ENCODE data around the gene POLR3E.

POLR3E gene

DNA sequence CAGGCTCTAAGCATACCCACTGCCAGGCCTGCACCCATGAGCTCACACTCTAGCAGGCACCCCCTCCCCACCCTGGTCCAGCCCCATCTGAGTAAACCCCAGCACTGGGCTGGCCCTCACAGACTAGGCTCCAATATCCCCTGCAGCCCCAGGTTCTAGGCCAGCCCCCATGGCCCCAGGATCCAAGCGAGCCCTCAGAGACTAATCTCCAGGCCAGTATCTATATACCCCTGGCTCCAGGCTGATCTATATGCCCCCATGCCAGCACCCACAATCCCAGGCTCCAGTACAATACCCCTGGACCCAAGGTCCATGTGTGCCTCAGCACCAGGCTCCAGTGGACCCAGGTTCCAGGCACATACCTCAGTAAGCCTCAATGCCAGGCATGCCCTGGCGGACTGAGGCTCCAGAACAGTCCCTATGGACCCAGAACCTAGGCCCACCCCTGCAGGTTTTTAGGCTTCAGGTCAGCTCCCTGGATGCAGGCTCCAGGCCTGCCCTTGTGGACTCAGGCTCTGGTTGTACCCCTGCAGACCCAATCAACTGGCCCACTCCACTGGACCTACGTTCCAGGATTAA lies 38.5 kb downstream of the POLR3E start:
- TF ChIP-seq, protein P1, sequence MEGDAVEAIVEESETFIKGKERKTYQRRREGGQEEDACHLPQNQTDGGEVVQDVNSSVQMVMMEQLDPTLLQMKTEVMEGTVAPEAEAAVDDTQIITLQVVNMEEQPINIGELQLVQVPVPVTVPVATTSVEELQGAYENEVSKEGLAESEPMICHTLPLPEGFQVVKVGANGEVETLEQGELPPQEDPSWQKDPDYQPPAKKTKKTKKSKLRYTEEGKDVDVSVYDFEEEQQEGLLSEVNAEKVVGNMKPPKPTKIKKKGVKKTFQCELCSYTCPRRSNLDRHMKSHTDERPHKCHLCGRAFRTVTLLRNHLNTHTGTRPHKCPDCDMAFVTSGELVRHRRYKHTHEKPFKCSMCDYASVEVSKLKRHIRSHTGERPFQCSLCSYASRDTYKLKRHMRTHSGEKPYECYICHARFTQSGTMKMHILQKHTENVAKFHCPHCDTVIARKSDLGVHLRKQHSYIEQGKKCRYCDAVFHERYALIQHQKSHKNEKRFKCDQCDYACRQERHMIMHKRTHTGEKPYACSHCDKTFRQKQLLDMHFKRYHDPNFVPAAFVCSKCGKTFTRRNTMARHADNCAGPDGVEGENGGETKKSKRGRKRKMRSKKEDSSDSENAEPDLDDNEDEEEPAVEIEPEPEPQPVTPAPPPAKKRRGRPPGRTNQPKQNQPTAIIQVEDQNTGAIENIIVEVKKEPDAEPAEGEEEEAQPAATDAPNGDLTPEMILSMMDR (IDR thresholded peaks at IDR 0.05; ENCODE audit: insufficient read depth, low read length, poor library complexity, severe bottlenecking): no peak
- no peak for TF ChIP-seq EZH2phosphoT487 (conservative IDR thresholded peaks at IDR 0.05; ENCODE audit: low read length)
- Histone ChIP-seq H3K9me3 (ENCODE audit: insufficient read depth, low read length) (peaks cover 11% of the 10 kb centered on the region; the same call in 1 of the 2 replicates), H3K9me2 (replicated peaks; ENCODE audit: insufficient read depth, low read length) (no peaks in the 10 kb centered on the region)

DNA sequence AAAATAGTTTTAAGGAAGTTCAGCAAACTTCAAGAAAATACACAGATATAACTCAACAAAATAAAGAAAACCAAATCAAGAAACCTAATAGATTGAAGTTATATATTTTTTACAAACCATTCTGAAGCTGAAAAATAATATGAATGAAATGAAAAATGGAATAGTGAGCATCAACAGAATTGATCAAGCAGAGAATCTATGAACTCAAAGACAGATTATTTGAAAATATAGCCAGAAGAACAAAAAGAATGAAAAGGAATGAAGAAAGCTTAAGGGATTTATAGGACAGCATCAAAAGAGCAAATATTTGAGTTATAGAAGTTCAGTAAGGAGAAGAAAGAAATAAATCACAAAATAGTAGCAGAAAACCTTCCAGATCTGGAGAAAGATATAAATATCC lies 39.4 kb downstream of the POLR3E start:
- Histone ChIP-seq H3K79me2 (ENCODE audit: insufficient read depth, low read length) (no peaks in the 10 kb centered on the region), H3K9ac (ENCODE audit: low read length) (no peak overlapping the region), H3K4me3 (ENCODE audit: insufficient read depth, low read length, poor library complexity, severe bottlenecking) (no peak overlapping the region), H3K27me3 (ENCODE audit: low read length) (no peaks in the 10 kb centered on the region), H2AFZ (ENCODE audit: low read depth, low read length, severe bottlenecking) (no peak overlapping the region), H3K4me2 (ENCODE audit: low read depth, low read length, poor library complexity, severe bottlenecking) (no peak overlapping the region), H3F3A (ENCODE audit: insufficient read depth) (0 out of 2 replicates have a peak, but pooled peaks cover 7% of the 10 kb centered on the region), H3K9me3 (ENCODE audit: insufficient read depth, low read length) (peaks cover 11% of the 10 kb centered on the region; the same call in 1 of the 2 replicates), H3K9me2 (replicated peaks; ENCODE audit: insufficient read depth, low read length) (no peaks in the 10 kb centered on the region), H3K36me3 (ENCODE audit: low read length) (peaks cover 33% of the 10 kb centered on the region), H4K20me1 (ENCODE audit: low read depth, low read length) (no peaks in the 10 kb centered on the region), H3K27ac (ENCODE audit: low read depth, low read length) (no peak overlapping the region)
- TF ChIP-seq EZH2phosphoT487 (conservative IDR thresholded peaks at IDR 0.05; ENCODE audit: low read length): no peak
- TF ChIP-seq, protein P1 (IDR thresholded peaks at IDR 0.05; ENCODE audit: insufficient read depth, low read length, poor library complexity, severe bottlenecking): no peak

More for the DNA sequence above, 38.5 kb downstream of the POLR3E start:
- no peak overlapping the region for H2AFZ ChIP-seq (ENCODE audit: low read depth, low read length, severe bottlenecking)
- H3K27ac ChIP-seq (ENCODE audit: low read depth, low read length): no peak overlapping the region
- H3K4me2 ChIP-seq (ENCODE audit: low read depth, low read length, poor library complexity, severe bottlenecking): no peak overlapping the region
- peaks cover 33% of the 10 kb centered on the region for H3K36me3 ChIP-seq (ENCODE audit: low read length)
- H3K9ac ChIP-seq (ENCODE audit: low read length): no peak overlapping the region
- no peaks in the 10 kb centered on the region for H3K27me3 ChIP-seq (ENCODE audit: low read length)
- H4K20me1 ChIP-seq (ENCODE audit: low read depth, low read length): no peaks in the 10 kb centered on the region
- H3K79me2 ChIP-seq (ENCODE audit: insufficient read depth, low read length): no peaks in the 10 kb centered on the region
- no peak overlapping the region for H3K4me3 ChIP-seq (ENCODE audit: insufficient read depth, low read length, poor library complexity, severe bottlenecking)
- 0 out of 2 replicates have a peak, but pooled peaks cover 7% of the 10 kb centered on the region for H3F3A ChIP-seq (ENCODE audit: insufficient read depth)

DNA sequence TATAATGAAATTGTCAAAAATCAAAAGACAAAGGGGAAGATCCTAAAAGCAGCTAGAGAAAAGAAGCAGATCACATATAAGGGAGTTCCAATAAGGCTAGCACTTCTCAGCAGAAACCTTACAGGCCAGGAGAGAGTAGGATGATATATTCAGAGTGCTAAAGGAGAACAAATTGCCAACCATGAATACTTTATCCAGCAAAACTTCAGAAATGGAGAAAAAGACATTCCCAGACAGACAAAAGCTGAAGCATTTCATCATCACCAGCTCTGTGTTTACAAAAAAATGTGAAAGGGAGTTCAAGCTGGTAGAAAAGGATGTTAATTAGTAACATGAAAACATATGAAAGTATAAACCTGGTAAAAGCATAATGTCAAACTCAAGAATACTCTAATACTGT lies 39.8 kb downstream of the POLR3E start:
- Histone ChIP-seq H3F3A (ENCODE audit: insufficient read depth) (0 out of 2 replicates have a peak, but pooled peaks cover 7% of the 10 kb centered on the region), H3K27me3 (ENCODE audit: low read length) (no peaks in the 10 kb centered on the region), H2AFZ (ENCODE audit: low read depth, low read length, severe bottlenecking) (no peak overlapping the region), H3K4me2 (ENCODE audit: low read depth, low read length, poor library complexity, severe bottlenecking) (no peak overlapping the region), H3K79me2 (ENCODE audit: insufficient read depth, low read length) (no peaks in the 10 kb centered on the region), H3K36me3 (ENCODE audit: low read length) (peaks cover 33% of the 10 kb centered on the region), H3K9me3 (ENCODE audit: insufficient read depth, low read length) (peaks cover 11% of the 10 kb centered on the region; the same call in 1 of the 2 replicates), H3K27ac (ENCODE audit: low read depth, low read length) (no peak overlapping the region), H3K9ac (ENCODE audit: low read length) (no peak overlapping the region), H4K20me1 (ENCODE audit: low read depth, low read length) (no peaks in the 10 kb centered on the region), H3K9me2 (replicated peaks; ENCODE audit: insufficient read depth, low read length) (no peaks in the 10 kb centered on the region), H3K4me3 (ENCODE audit: insufficient read depth, low read length, poor library complexity, severe bottlenecking) (no peak overlapping the region)
- TF ChIP-seq, protein P1 (IDR thresholded peaks at IDR 0.05; ENCODE audit: insufficient read depth, low read length, poor library complexity, severe bottlenecking): no peak
- no peak for TF ChIP-seq EZH2phosphoT487 (conservative IDR thresholded peaks at IDR 0.05; ENCODE audit: low read length)

Measured in SU-DHL-6 (cell line).